Stimulated activated CD4-positive, alpha-beta T cell treated with anti-CD3 and anti-CD28 coated beads, Interleukin-15, amount 100 ng/mL, for 1 hour (primary cell): ENCODE measurements around the gene FXYD6.

ENCODE experiments used
- DNase-seq, 2 donors: peaks; one replicate each; pipeline ENCODE4 v3.0.0-alpha.2; 2020; ENCODE audit warnings: low read depth in 1 of 2, low spot score in 1 of 2

The FXYD6 gene

GRCh38 chr11:117887431-117888138, 11.1 kb upstream of the FXYD6 start:
- DNase-seq: no peak

- no peak for DNase-seq
Observed at GRCh38 chr11:117885777-117886176, 9.3 kb upstream of the FXYD6 start.

- no peak for DNase-seq
Observed at GRCh38 chr11:117884994-117885393, 8.5 kb upstream of the FXYD6 start.

- no peak for DNase-seq
Observed at GRCh38 chr11:117883063-117883462, 6.6 kb upstream of the FXYD6 start.

- no peak for DNase-seq
Observed at GRCh38 chr11:117882311-117882905, 6.0 kb upstream of the FXYD6 start.

GRCh38 chr11:117881217-117881616, 4.8 kb upstream of the FXYD6 start:
- DNase-seq: no peak

- no peak for DNase-seq
Observed at GRCh38 chr11:117879516-117880480, 3.3 kb upstream of the FXYD6 start.

- no peak for DNase-seq
Observed at GRCh38 chr11:117878939-117879475, 2.5 kb upstream of the FXYD6 start.

GRCh38 chr11:117878314-117878938, 2.0 kb upstream of the FXYD6 start:
- DNase-seq: no peak

GRCh38 chr11:117877120-117877784, 794 bp upstream of the FXYD6 start:
- DNase-seq: no peak

GRCh38 chr11:117876059-117876340, 458 bp downstream of the FXYD6 start:
- DNase-seq: no peak

GRCh38 chr11:117875382-117876058, 938 bp downstream of the FXYD6 start:
- no peak for DNase-seq

GRCh38 chr11:117874910-117875381, 1.5 kb downstream of the FXYD6 start:
- no peak for DNase-seq

GRCh38 chr11:117874253-117874909, 2.1 kb downstream of the FXYD6 start:
- DNase-seq: no peak

- DNase-seq: no peak
Observed at GRCh38 chr11:117873828-117874125, 2.7 kb downstream of the FXYD6 start.

- no peak for DNase-seq
Observed at GRCh38 chr11:117872975-117873827, 3.3 kb downstream of the FXYD6 start.

- DNase-seq: no peak
Observed at GRCh38 chr11:117872420-117872961, 4.0 kb downstream of the FXYD6 start.

- DNase-seq: no peak
Observed at GRCh38 chr11:117871784-117872183, 4.7 kb downstream of the FXYD6 start.

- DNase-seq: no peak
Observed at GRCh38 chr11:117871160-117871559, 5.3 kb downstream of the FXYD6 start.
